T-helper 9 cell (primary cell): Measurements from ENCODE around the gene ADD1.

Experiments
- DNase-seq: peaks from one replicate; pipeline ENCODE4 v3.0.0-alpha.2; 2020

ADD1 gene

GRCh38 chr4:2924765-2925301, 81.2 kb downstream of the ADD1 start:
- DNase-seq: no peak

GRCh38 chr4:2925496-2925895, 81.9 kb downstream of the ADD1 start:
- no peak for DNase-seq

GRCh38 chr4:2925931-2926860, 82.6 kb downstream of the ADD1 start:
- no peak for DNase-seq

GRCh38 chr4:2927016-2927695, 83.5 kb downstream of the ADD1 start:
- DNase-seq: no peak

GRCh38 chr4:2927696-2928075, 84.0 kb downstream of the ADD1 start:
- DNase-seq: no peak

GRCh38 chr4:2928242-2929176, 84.9 kb downstream of the ADD1 start:
- no peak for DNase-seq

- DNase-seq: no peak
These were observed 85.8 kb downstream of the ADD1 start for GRCh38 chr4:2929469-2929868.

GRCh38 chr4:2930135-2930757, 86.6 kb downstream of the ADD1 start:
- no peak for DNase-seq

- DNase-seq: no peak
These were observed 87.3 kb downstream of the ADD1 start for GRCh38 chr4:2930758-2931511.

GRCh38 chr4:2931512-2932301, 88.1 kb downstream of the ADD1 start:
- DNase-seq: peak; percentile 52

GRCh38 chr4:2932321-2932950, 88.8 kb downstream of the ADD1 start:
- DNase-seq: no peak

- DNase-seq: no peak
These were observed 89.4 kb downstream of the ADD1 start for GRCh38 chr4:2932951-2933565.

- DNase-seq: no peak
These were observed 90.0 kb downstream of the ADD1 start for GRCh38 chr4:2933566-2934076.

- DNase-seq: peak; percentile 58
These were observed 90.6 kb downstream of the ADD1 start for GRCh38 chr4:2934077-2934812.

- peak; percentile 99 for DNase-seq
These were observed 91.4 kb downstream of the ADD1 start for GRCh38 chr4:2934813-2935761.

- peak; percentile 43 for DNase-seq
These were observed 92.4 kb downstream of the ADD1 start for GRCh38 chr4:2935762-2936743.
